ENCODE results near the gene PSD4. TPM values are rescaled to one million over a fixed set of nuclear protein-coding genes. Genes with fewer than 3 reads are reported as not detected.

PSD4 gene
- total and polyA plus RNA-seq, 10 of the 15 experiments (the other 5 are each of a cell fraction or from before 2014, with no cell fraction given) = 0.68 to 114 (median 35.1) TPM

DNA sequence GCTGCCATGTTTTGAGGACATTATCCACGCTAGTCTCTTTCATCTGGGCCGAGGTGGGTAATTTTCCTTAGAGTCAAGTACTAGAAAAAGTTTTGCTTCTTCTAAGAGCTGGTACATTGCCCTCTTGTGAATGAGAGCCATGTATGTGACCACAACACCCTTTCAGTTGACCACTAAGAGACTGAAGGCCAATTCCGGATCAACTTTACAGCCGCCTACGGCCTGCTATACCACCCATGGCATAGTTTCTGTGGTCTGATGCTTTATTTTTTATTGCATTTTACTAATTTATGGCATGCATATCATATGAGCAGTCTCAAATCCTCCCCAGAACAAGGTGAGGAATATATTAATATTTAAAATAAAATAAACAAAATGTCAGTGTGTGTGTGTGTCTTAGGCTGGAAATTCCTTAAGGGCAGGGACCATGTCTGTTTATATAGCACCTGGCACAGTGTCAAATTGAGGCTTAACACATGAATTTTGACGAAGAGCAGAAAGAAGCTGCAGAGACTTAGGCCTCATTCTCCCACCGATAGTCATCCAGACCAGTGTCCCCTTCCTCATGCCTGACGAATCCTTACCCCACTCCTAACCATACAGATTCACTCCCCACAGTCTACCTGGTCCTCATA, 35.4 kb downstream of the PSD4 start:
- no peaks in the 10 kb centered on the region for H3K36me3 ChIP-seq (ENCODE audit: control insufficient read depth in 2 of 2, insufficient read depth in 2 of 2, low read length in 1 of 2)
- ChIA-PET POLR2A (no interaction called here), RAD21 (ENCODE audit: unreplicated experiment) (no interaction called here), SMC1A (ENCODE audit: uncharacterized antibody, unreplicated experiment) (no interaction called here), CTCF (no interaction called here)
- no peak for ATAC-seq
- H3K4me1 ChIP-seq (ENCODE audit: control insufficient read depth, insufficient read depth, low read length) = no peaks in the 10 kb centered on the region
- no peak overlapping the region for H3K4me2 ChIP-seq (ENCODE audit: control insufficient read depth, insufficient read depth)
- no peak overlapping the region for H3K27ac ChIP-seq (ENCODE audit: control insufficient read depth, insufficient read depth)
- no peak for TF ChIP-seq HCFC1 (IDR thresholded peaks at IDR 0.05; ENCODE audit: low read length)
- TF ChIP-seq DPF2 (IDR thresholded peaks at IDR 0.05) = no peak
- no peak overlapping the region for H3K9ac ChIP-seq (ENCODE audit: control insufficient read depth, insufficient read depth, low read length)
- no TSS peak for BruUV-seq (replicated peaks)
- H2AFZ ChIP-seq (ENCODE audit: control insufficient read depth, low read depth, low read length) = no peak overlapping the region
- intact Hi-C loops (cut with micrococcal nuclease; ENCODE audit: unreplicated experiment) = no loop called here
- in situ Hi-C loops (cut with MboI) = no loop called here
- DNase-seq (ENCODE audit: low read depth, low spot score) = no peak
- no peak overlapping the region for H3K4me3 ChIP-seq
- FAIRE-seq = no peak
- WGBS (ENCODE audit: insufficient coverage, insufficient replicate concordance, low lambda C conversion rate, missing lambda C conversion rate) = 34% methylated on average over 8 of the region's 8 CpGs
- no peaks in the 10 kb centered on the region for H3K79me2 ChIP-seq (ENCODE audit: control insufficient read depth, insufficient read depth, low read length)
- no peaks in the 10 kb centered on the region for H4K20me1 ChIP-seq (ENCODE audit: control insufficient read depth, insufficient read depth)
- H3K27me3 ChIP-seq (replicated peaks in 1 of 2; ENCODE audit: control insufficient read depth in 2 of 2, insufficient read depth in 2 of 2, low read length in 1 of 2) = no peaks in the 10 kb centered on the region; a peak in 1 of 4 replicates
- H3K9me3 ChIP-seq (replicated peaks; ENCODE audit: control insufficient read depth, insufficient read depth, low read length) = no peaks in the 10 kb centered on the region

DNA sequence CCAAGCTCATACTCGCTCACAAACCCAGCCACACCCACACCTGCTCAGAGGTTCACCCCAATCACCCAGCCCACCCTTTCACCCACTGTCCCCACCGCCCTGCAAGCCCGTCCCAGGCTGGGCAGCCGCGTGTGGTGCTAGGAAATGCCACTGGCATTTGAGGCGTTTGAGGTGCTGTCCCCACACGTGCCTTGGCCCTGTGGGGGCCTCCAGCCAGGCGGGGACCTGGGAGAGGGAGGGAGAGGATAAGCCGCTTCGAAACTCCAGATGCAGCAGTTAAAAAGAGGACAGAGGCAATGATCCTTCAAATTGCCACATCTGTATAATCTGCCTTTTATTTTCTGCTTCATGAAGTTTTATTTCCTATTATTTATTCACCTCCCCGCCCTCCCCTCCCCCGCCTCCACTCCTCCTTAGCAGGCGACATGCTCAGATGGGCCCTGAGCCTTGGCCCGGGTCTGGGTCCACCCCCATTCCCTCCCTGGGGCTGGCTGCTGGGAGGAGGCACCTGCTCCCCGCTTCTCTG, 35.9 kb downstream of the PSD4 start:
- CTCF ChIA-PET = no interaction called here
- in situ Hi-C loops (cut with MboI) (no loop called here), intact Hi-C loops (cut with micrococcal nuclease; ENCODE audit: unreplicated experiment) (no loop called here)
- POLR2A ChIA-PET = no interaction called here
- no TSS peak for BruUV-seq (replicated peaks)
- ATAC-seq (no peak), DNase-seq (ENCODE audit: low read depth, low spot score) (no peak), FAIRE-seq (no peak)
- no peaks in the 10 kb centered on the region for H3K36me3 ChIP-seq (ENCODE audit: control insufficient read depth in 2 of 2, insufficient read depth in 2 of 2, low read length in 1 of 2)
- H3K27me3 ChIP-seq (replicated peaks in 1 of 2; ENCODE audit: control insufficient read depth in 2 of 2, insufficient read depth in 2 of 2, low read length in 1 of 2) = no peaks in the 10 kb centered on the region; a peak in 1 of 4 replicates
- no peaks in the 10 kb centered on the region for H3K4me1 ChIP-seq (ENCODE audit: control insufficient read depth, insufficient read depth, low read length)
- SMC1A ChIA-PET (ENCODE audit: uncharacterized antibody, unreplicated experiment) = no interaction called here
- no peaks in the 10 kb centered on the region for H3K79me2 ChIP-seq (ENCODE audit: control insufficient read depth, insufficient read depth, low read length)
- TF ChIP-seq TCF7 (IDR thresholded peaks at IDR 0.05; ENCODE audit: borderline replicate concordance) (no peak), POLR2AphosphoS2 (IDR thresholded peaks at IDR 0.05; ENCODE audit: low read depth, low read length) (no peak), EP300 (IDR thresholded peaks at IDR 0.05; ENCODE audit: borderline replicate concordance in 1 of 2, control insufficient read depth in 1 of 2, low read depth in 2 of 2, low read length in 2 of 2) (no peak), SMAD5 (IDR thresholded peaks at IDR 0.05; ENCODE audit: low read depth) (no peak), RB1 (IDR thresholded peaks at IDR 0.05; ENCODE audit: borderline replicate concordance) (no peak), SIN3A (IDR thresholded peaks at IDR 0.05; ENCODE audit: low read depth, low read length) (no peak), RBBP5 (conservative IDR thresholded peaks at IDR 0.05) (no peak), SUZ12 (IDR thresholded peaks at IDR 0.05; ENCODE audit: unreplicated experiment) (no peak), EED (IDR thresholded peaks at IDR 0.05; ENCODE audit: low read depth) (no peak), RFX5 (IDR thresholded peaks at IDR 0.05; ENCODE audit: low read depth, low read length) (no peak), TARDBP (IDR thresholded peaks at IDR 0.05; ENCODE audit: borderline replicate concordance) (no peak)
- no peaks in the 10 kb centered on the region for H4K20me1 ChIP-seq (ENCODE audit: control insufficient read depth, insufficient read depth)
- H3K9ac ChIP-seq (ENCODE audit: control insufficient read depth, insufficient read depth, low read length) = no peak overlapping the region
- H2AFZ ChIP-seq (ENCODE audit: control insufficient read depth, low read depth, low read length) = no peak overlapping the region
- WGBS (ENCODE audit: insufficient coverage, insufficient replicate concordance, low lambda C conversion rate, missing lambda C conversion rate) = 45% methylated on average over 12 of the region's 15 CpGs
- RAD21 ChIA-PET (ENCODE audit: unreplicated experiment) = no interaction called here
- no peak overlapping the region for H3K27ac ChIP-seq (ENCODE audit: control insufficient read depth, insufficient read depth)
- no peak overlapping the region for H3K4me2 ChIP-seq (ENCODE audit: control insufficient read depth, insufficient read depth)
- no peak overlapping the region for H3K4me3 ChIP-seq
- no peaks in the 10 kb centered on the region for H3K9me3 ChIP-seq (replicated peaks; ENCODE audit: control insufficient read depth, insufficient read depth, low read length)

Data from GM12878 (cell line).